ENCODE results near the gene SLAMF1. TPM values are rescaled to one million over a fixed set of nuclear protein-coding genes. Genes with fewer than 3 reads are reported as not detected.
"Not testable (repeated sequence)": the region's sequence is repeated elsewhere in the genome, so short reads cannot be mapped to it uniquely, and the experiment has no call there.

SLAMF1 gene
- not detected for total RNA-seq (ENCODE audit: unreplicated experiment)
- long read RNA-seq: 0 reads

DNA sequence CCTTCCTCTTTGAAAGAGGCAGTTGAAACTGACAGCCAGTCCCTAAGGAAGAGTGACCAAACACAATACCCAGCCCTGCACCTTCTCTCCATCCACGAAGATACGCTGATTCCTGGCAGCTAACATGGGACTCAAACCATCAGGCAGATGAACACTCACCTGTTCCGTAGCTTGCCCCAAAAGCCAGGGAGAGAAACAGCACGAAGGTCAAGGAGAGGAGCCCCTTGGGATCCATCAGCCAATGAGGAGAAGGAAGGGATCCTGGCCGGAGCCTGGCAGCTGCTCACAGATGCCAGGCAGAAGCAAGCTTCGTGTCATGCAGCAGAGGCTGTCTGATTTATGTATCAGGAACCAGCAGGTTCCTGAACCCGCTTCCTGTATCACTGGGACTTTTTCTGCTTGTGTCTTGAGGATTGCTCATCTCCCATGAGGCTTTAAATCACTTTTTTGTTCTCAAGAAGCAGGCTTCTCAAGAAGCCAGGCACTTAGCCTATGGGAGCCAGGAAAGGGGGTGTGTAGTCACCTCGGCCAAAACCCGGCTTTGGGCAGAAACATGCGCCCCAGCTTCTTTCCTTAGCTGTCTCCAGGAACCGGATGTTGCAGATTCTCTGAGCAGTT lies at the start of gene SLAMF1:
TSS of gene SLAMF1 (minus strand) at position 334 of the 618 bp plus-strand sequence. CDS start at position 235, 99 bp downstream.
- H3K9me3 Mint-ChIP-seq (ENCODE audit: unreplicated experiment): peaks cover 3% of the 10 kb centered on the region
- no peak within 1 kb of the TSS for H3K4me3 Mint-ChIP-seq (ENCODE audit: unreplicated experiment)
- no peak within 1 kb of the TSS for H3K27ac Mint-ChIP-seq (ENCODE audit: unreplicated experiment)
- no peaks in the 10 kb centered on the region for H3K36me3 Mint-ChIP-seq (ENCODE audit: unreplicated experiment)
- TF ChIP-seq, protein P1, sequence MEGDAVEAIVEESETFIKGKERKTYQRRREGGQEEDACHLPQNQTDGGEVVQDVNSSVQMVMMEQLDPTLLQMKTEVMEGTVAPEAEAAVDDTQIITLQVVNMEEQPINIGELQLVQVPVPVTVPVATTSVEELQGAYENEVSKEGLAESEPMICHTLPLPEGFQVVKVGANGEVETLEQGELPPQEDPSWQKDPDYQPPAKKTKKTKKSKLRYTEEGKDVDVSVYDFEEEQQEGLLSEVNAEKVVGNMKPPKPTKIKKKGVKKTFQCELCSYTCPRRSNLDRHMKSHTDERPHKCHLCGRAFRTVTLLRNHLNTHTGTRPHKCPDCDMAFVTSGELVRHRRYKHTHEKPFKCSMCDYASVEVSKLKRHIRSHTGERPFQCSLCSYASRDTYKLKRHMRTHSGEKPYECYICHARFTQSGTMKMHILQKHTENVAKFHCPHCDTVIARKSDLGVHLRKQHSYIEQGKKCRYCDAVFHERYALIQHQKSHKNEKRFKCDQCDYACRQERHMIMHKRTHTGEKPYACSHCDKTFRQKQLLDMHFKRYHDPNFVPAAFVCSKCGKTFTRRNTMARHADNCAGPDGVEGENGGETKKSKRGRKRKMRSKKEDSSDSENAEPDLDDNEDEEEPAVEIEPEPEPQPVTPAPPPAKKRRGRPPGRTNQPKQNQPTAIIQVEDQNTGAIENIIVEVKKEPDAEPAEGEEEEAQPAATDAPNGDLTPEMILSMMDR (IDR thresholded peaks at IDR 0.05; ENCODE audit: partially characterized antibody, unreplicated experiment): no peak
- peaks cover 2% of the 10 kb centered on the region for H3K27me3 Mint-ChIP-seq (ENCODE audit: unreplicated experiment)
- peak; percentile 24 for DNase-seq
- peaks cover 10% of the 10 kb centered on the region for H3K4me1 Mint-ChIP-seq (ENCODE audit: low read depth, unreplicated experiment)

GRCh38 chr1:160692390-160692789 lies 45.5 kb upstream of the SLAMF1 start:
- not testable (repeated sequence) for H3K4me1 Mint-ChIP-seq (ENCODE audit: low read depth, unreplicated experiment); H3K36me3 Mint-ChIP-seq (ENCODE audit: unreplicated experiment); H3K27me3 Mint-ChIP-seq (ENCODE audit: unreplicated experiment); H3K9me3 Mint-ChIP-seq (ENCODE audit: unreplicated experiment); DNase-seq; H3K27ac Mint-ChIP-seq (ENCODE audit: unreplicated experiment); H3K4me3 Mint-ChIP-seq (ENCODE audit: unreplicated experiment)

- Mint-ChIP-seq H3K27ac (ENCODE audit: unreplicated experiment) (no peak overlapping the region), H3K27me3 (ENCODE audit: unreplicated experiment) (no peaks in the 10 kb centered on the region), H3K4me1 (ENCODE audit: low read depth, unreplicated experiment) (peaks cover 3% of the 10 kb centered on the region), H3K9me3 (ENCODE audit: unreplicated experiment) (peaks cover 2% of the 10 kb centered on the region), H3K4me3 (ENCODE audit: unreplicated experiment) (no peak overlapping the region), H3K36me3 (ENCODE audit: unreplicated experiment) (no peaks in the 10 kb centered on the region)
- DNase-seq: no peak
- TF ChIP-seq, protein P1 (IDR thresholded peaks at IDR 0.05; ENCODE audit: partially characterized antibody, unreplicated experiment): no peak
Observed at GRCh38 chr1:160685266-160685665, 38.4 kb upstream of the SLAMF1 start.

GRCh38 chr1:160682983-160683865 lies 36.4 kb upstream of the SLAMF1 start:
- Mint-ChIP-seq H3K27me3 (ENCODE audit: unreplicated experiment) (peaks cover 3% of the 10 kb centered on the region), H3K9me3 (ENCODE audit: unreplicated experiment) (peaks cover 4% of the 10 kb centered on the region), H3K4me1 (ENCODE audit: low read depth, unreplicated experiment) (peaks cover 3% of the 10 kb centered on the region), H3K27ac (ENCODE audit: unreplicated experiment) (no peak overlapping the region), H3K36me3 (ENCODE audit: unreplicated experiment) (no peaks in the 10 kb centered on the region), H3K4me3 (ENCODE audit: unreplicated experiment) (no peak overlapping the region)
- TF ChIP-seq, protein P1 (IDR thresholded peaks at IDR 0.05; ENCODE audit: partially characterized antibody, unreplicated experiment): no peak
- no peak for DNase-seq

GRCh38 chr1:160681891-160682140 lies 35.0 kb upstream of the SLAMF1 start:
- TF ChIP-seq, protein P1 (IDR thresholded peaks at IDR 0.05; ENCODE audit: partially characterized antibody, unreplicated experiment): no peak
- no peaks in the 10 kb centered on the region for H3K36me3 Mint-ChIP-seq (ENCODE audit: unreplicated experiment)
- H3K27me3 Mint-ChIP-seq (ENCODE audit: unreplicated experiment): peaks cover 3% of the 10 kb centered on the region
- DNase-seq: no peak
- H3K27ac Mint-ChIP-seq (ENCODE audit: unreplicated experiment): no peak overlapping the region
- H3K4me1 Mint-ChIP-seq (ENCODE audit: low read depth, unreplicated experiment): peaks cover 3% of the 10 kb centered on the region
- H3K9me3 Mint-ChIP-seq (ENCODE audit: unreplicated experiment): peaks cover 4% of the 10 kb centered on the region
- H3K4me3 Mint-ChIP-seq (ENCODE audit: unreplicated experiment): no peak overlapping the region

All from glutamatergic neuron (in vitro differentiated cells).